ENCODE results near the gene RRP12. TPM values are rescaled to one million over a fixed set of nuclear protein-coding genes. Genes with fewer than 3 reads are reported as not detected.

Gene RRP12
- total RNA-seq, 4 donors from 2014 or later = 14.9 to 33.4 (median 23.9) TPM

GRCh38 chr10:97444212-97444611 lies 43.1 kb upstream of the RRP12 start:
- no peak for DNase-seq
- H3K4me1 ChIP-seq = peaks cover 21 to 45% (median 24%) of the 10 kb centered on the region in 3 donors
- H3K27ac ChIP-seq = peak overlapping the region in 1 of 4 donors; percentile 80
- no peak overlapping the region for H3K4me3 ChIP-seq
- 64 to 87% methylated on average over 1 of the region's 1 CpG for WGBS, 2 donors
- no peaks in the 10 kb centered on the region for H3K9me3 ChIP-seq
- intact Hi-C loops (cut with DNase I) = no loop called here
- H3K27me3 ChIP-seq = no peaks in the 10 kb centered on the region
- TF ChIP-seq, protein P1, sequence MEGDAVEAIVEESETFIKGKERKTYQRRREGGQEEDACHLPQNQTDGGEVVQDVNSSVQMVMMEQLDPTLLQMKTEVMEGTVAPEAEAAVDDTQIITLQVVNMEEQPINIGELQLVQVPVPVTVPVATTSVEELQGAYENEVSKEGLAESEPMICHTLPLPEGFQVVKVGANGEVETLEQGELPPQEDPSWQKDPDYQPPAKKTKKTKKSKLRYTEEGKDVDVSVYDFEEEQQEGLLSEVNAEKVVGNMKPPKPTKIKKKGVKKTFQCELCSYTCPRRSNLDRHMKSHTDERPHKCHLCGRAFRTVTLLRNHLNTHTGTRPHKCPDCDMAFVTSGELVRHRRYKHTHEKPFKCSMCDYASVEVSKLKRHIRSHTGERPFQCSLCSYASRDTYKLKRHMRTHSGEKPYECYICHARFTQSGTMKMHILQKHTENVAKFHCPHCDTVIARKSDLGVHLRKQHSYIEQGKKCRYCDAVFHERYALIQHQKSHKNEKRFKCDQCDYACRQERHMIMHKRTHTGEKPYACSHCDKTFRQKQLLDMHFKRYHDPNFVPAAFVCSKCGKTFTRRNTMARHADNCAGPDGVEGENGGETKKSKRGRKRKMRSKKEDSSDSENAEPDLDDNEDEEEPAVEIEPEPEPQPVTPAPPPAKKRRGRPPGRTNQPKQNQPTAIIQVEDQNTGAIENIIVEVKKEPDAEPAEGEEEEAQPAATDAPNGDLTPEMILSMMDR (IDR thresholded peaks at IDR 0.05) = no peak
- no peak for TF ChIP-seq POLR2A (IDR thresholded peaks at IDR 0.05)
- H3K36me3 ChIP-seq = peaks cover 0 to 40% (median 0%) of the 10 kb centered on the region in 3 donors

DNA sequence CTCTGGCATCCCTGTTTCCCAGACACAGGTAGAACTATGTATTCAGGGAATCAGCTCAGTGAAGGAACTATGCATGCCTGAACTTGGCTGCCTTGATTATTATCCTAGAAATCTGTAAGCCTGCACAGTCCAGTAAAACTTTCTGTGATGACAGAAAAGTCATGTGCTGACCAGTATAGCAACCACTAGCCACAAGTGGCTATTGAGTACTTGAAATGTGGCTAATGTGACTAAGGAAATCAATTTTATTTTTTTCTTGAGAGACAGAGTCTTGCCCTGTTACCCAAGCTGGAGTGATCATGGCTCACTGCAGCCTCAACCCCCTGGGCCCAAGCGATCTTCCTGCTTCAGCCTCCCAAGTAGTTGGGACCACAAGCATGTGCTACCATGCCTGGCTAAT lies 41.1 kb upstream of the RRP12 start:
- no peak overlapping the region for H3K4me3 ChIP-seq
- no peak for TF ChIP-seq POLR2A (IDR thresholded peaks at IDR 0.05)
- TF ChIP-seq, protein P1 (IDR thresholded peaks at IDR 0.05) = no peak
- peaks cover 3 to 59% (median 4%) of the 10 kb centered on the region in 3 donors for H3K36me3 ChIP-seq
- H3K27ac ChIP-seq = no peak overlapping the region
- H3K4me1 ChIP-seq = peaks cover 10 to 29% (median 21%) of the 10 kb centered on the region in 3 donors
- DNase-seq = no peak
- intact Hi-C loops (cut with DNase I) = no loop called here
- WGBS, 2 donors = 88 to 92% methylated on average over 1 of the region's 1 CpG
- H3K9me3 ChIP-seq = no peaks in the 10 kb centered on the region
- no peaks in the 10 kb centered on the region for H3K27me3 ChIP-seq

GRCh38 chr10:97435211-97435610 lies 34.1 kb upstream of the RRP12 start:
- Histone ChIP-seq H3K27ac (no peak overlapping the region), H3K4me1 (no peaks in the 10 kb centered on the region), H3K36me3 (peaks cover 11 to 95% (median 24%) of the 10 kb centered on the region in 3 donors), H3K9me3 (no peaks in the 10 kb centered on the region), H3K27me3 (no peaks in the 10 kb centered on the region), H3K4me3 (no peak overlapping the region)
- intact Hi-C loops (cut with DNase I) = no loop called here
- 88 to 89% methylated on average over 6 of the region's 6 CpGs for WGBS, 2 donors
- no peak for TF ChIP-seq POLR2A (IDR thresholded peaks at IDR 0.05)
- TF ChIP-seq, protein P1 (IDR thresholded peaks at IDR 0.05) = no peak
- DNase-seq = no peak

DNA sequence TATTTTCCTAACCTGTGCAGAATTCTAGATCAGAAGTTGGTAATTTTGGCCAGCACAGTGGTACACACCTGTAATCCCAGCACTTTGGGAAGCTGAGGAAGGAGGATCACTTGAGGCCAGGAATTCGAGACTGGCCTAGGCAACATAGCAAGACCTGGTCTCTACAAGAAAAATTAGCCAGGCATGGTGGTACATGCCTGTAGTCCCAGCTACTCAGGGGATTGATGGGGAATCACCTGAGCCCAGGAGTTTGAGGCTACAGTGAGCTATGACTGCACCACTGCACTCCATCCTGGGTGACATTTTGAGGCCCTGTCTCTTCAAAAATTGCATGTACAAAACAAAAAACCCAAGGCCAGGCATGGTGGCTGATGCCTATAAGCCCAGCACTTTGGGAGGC lies 33.4 kb upstream of the RRP12 start:
- H3K4me1 ChIP-seq = peaks cover 0 to 3% (median 0%) of the 10 kb centered on the region in 3 donors
- intact Hi-C loops (cut with DNase I) = no loop called here
- H3K36me3 ChIP-seq = peaks cover 11 to 95% (median 24%) of the 10 kb centered on the region in 3 donors
- H3K9me3 ChIP-seq = no peaks in the 10 kb centered on the region
- DNase-seq = no peak
- no peaks in the 10 kb centered on the region for H3K27me3 ChIP-seq
- no peak overlapping the region for H3K4me3 ChIP-seq
- WGBS, 2 donors = 13 to 29% methylated on average over 1 of the region's 1 CpG
- TF ChIP-seq, protein P1 (IDR thresholded peaks at IDR 0.05) = no peak
- TF ChIP-seq POLR2A (IDR thresholded peaks at IDR 0.05) = no peak
- H3K27ac ChIP-seq = no peak overlapping the region

- H3K36me3 ChIP-seq = peaks cover 11 to 95% (median 24%) of the 10 kb centered on the region in 3 donors
- intact Hi-C loops (cut with DNase I) = no loop called here
- no peaks in the 10 kb centered on the region for H3K9me3 ChIP-seq
- TF ChIP-seq, protein P1 (IDR thresholded peaks at IDR 0.05) = no peak
- TF ChIP-seq POLR2A (IDR thresholded peaks at IDR 0.05) = no peak
- no peaks in the 10 kb centered on the region for H3K27me3 ChIP-seq
- H3K4me1 ChIP-seq = peaks cover 0 to 8% (median 3%) of the 10 kb centered on the region in 3 donors
- H3K27ac ChIP-seq = no peak overlapping the region
- no peak overlapping the region for H3K4me3 ChIP-seq
- no peak for DNase-seq
These were observed 32.9 kb upstream of the RRP12 start for GRCh38 chr10:97434055-97434454.

All from esophagus squamous epithelium (tissue), 5 donors.